ENCODE results near the gene HP1BP3.

Gene HP1BP3

GRCh38 chr1:20823845-20824244 is 36.7 kb upstream of the HP1BP3 start:
- Histone ChIP-seq H3K4me2 (ENCODE audit: low read length) (no peak overlapping the region), H3K79me2 (ENCODE audit: insufficient read depth, low read length) (no peaks in the 10 kb centered on the region), H3K9ac (ENCODE audit: low read length) (no peak overlapping the region), H3K4me3 (ENCODE audit: low read depth, low read length, poor library complexity, severe bottlenecking) (no peak overlapping the region), H3K36me3 (ENCODE audit: insufficient read depth, low read length) (peaks cover 41% of the 10 kb centered on the region), H3K27ac (ENCODE audit: low read depth, low read length, poor library complexity, severe bottlenecking) (no peak overlapping the region), H3K4me1 (ENCODE audit: insufficient read depth, low read length, severe bottlenecking) (no peaks in the 10 kb centered on the region), H3K27me3 (ENCODE audit: insufficient read depth, low read length) (no peaks in the 10 kb centered on the region), H3K9me3 (ENCODE audit: low read length) (peaks cover 3% of the 10 kb centered on the region; the same call in 1 of the 2 replicates), H3F3A (ENCODE audit: insufficient read depth, low read length) (no peaks in the 10 kb centered on the region), H2AFZ (ENCODE audit: low read length) (no peak overlapping the region), H3K9me2 (ENCODE audit: low read depth, low read length) (no peaks in the 10 kb centered on the region), H4K20me1 (ENCODE audit: insufficient read depth, low read length) (no peaks in the 10 kb centered on the region)
- TF ChIP-seq EZH2 (IDR thresholded peaks at IDR 0.05; ENCODE audit: borderline replicate concordance, low read length) (no peak), CTCF (IDR thresholded peaks at IDR 0.05; ENCODE audit: low read length) (no peak)

- no peaks in the 10 kb centered on the region for H4K20me1 ChIP-seq (ENCODE audit: insufficient read depth, low read length)
- no peak overlapping the region for H3K4me2 ChIP-seq (ENCODE audit: low read length)
- H3K9me3 ChIP-seq (ENCODE audit: low read length) = no peaks in the 10 kb centered on the region
- no peak overlapping the region for H3K27ac ChIP-seq (ENCODE audit: low read depth, low read length, poor library complexity, severe bottlenecking)
- no peak overlapping the region for H3K4me3 ChIP-seq (ENCODE audit: low read depth, low read length, poor library complexity, severe bottlenecking)
- peaks cover 36% of the 10 kb centered on the region for H3K36me3 ChIP-seq (ENCODE audit: insufficient read depth, low read length)
- no peaks in the 10 kb centered on the region for H3K9me2 ChIP-seq (ENCODE audit: low read depth, low read length)
- no peak overlapping the region for H2AFZ ChIP-seq (ENCODE audit: low read length)
- H3K27me3 ChIP-seq (ENCODE audit: insufficient read depth, low read length) = no peaks in the 10 kb centered on the region
- no peak overlapping the region for H3K9ac ChIP-seq (ENCODE audit: low read length)
- no peaks in the 10 kb centered on the region for H3F3A ChIP-seq (ENCODE audit: insufficient read depth, low read length)
- no peaks in the 10 kb centered on the region for H3K4me1 ChIP-seq (ENCODE audit: insufficient read depth, low read length, severe bottlenecking)
- H3K79me2 ChIP-seq (ENCODE audit: insufficient read depth, low read length) = no peaks in the 10 kb centered on the region
- TF ChIP-seq EZH2 (IDR thresholded peaks at IDR 0.05; ENCODE audit: borderline replicate concordance, low read length) (no peak), CTCF (IDR thresholded peaks at IDR 0.05; ENCODE audit: low read length) (no peak)
Measured at GRCh38 chr1:20821466-20821865, 34.4 kb upstream of the HP1BP3 start.

- H3F3A ChIP-seq (ENCODE audit: insufficient read depth, low read length) = no peaks in the 10 kb centered on the region
- H3K4me2 ChIP-seq (ENCODE audit: low read length) = no peak overlapping the region
- peaks cover 34% of the 10 kb centered on the region for H3K36me3 ChIP-seq (ENCODE audit: insufficient read depth, low read length)
- no peak overlapping the region for H3K9ac ChIP-seq (ENCODE audit: low read length)
- TF ChIP-seq EZH2 (IDR thresholded peaks at IDR 0.05; ENCODE audit: borderline replicate concordance, low read length) (no peak), CTCF (IDR thresholded peaks at IDR 0.05; ENCODE audit: low read length) (no peak)
- H4K20me1 ChIP-seq (ENCODE audit: insufficient read depth, low read length) = no peaks in the 10 kb centered on the region
- H3K27me3 ChIP-seq (ENCODE audit: insufficient read depth, low read length) = no peaks in the 10 kb centered on the region
- H3K9me2 ChIP-seq (ENCODE audit: low read depth, low read length) = no peaks in the 10 kb centered on the region
- no peak overlapping the region for H3K27ac ChIP-seq (ENCODE audit: low read depth, low read length, poor library complexity, severe bottlenecking)
- H2AFZ ChIP-seq (ENCODE audit: low read length) = no peak overlapping the region
- H3K4me1 ChIP-seq (ENCODE audit: insufficient read depth, low read length, severe bottlenecking) = no peaks in the 10 kb centered on the region
- H3K4me3 ChIP-seq (ENCODE audit: low read depth, low read length, poor library complexity, severe bottlenecking) = no peak overlapping the region
- H3K79me2 ChIP-seq (ENCODE audit: insufficient read depth, low read length) = no peaks in the 10 kb centered on the region
- no peaks in the 10 kb centered on the region for H3K9me3 ChIP-seq (ENCODE audit: low read length)
Measured at GRCh38 chr1:20819818-20820217, 32.7 kb upstream of the HP1BP3 start.

Measured in OCI-LY1 (cell line).